AG09309 (cell line): ENCODE data around the gene NAA80.

Experiments
- DNase-seq: peaks from one replicate; pipeline ENCODE4 v3.0.0-alpha.2; 2010; ENCODE audit warnings: low read depth
- H3K4me3 ChIP-seq: 2 replicates; pipeline ENCODE4 v1.5.1; 2011; ENCODE audit warnings: mild to moderate bottlenecking, low read depth, low read length, moderate library complexity; ENCODE audit not compliant: control insufficient read depth
- TF ChIP-seq, protein P1 (sequence below): IDR thresholded peaks from 2 replicates; pipeline ENCODE4 v1.5.1; 2011; ENCODE audit warnings: mild to moderate bottlenecking, low read depth, low read length, inconsistent platforms; ENCODE audit not compliant: insufficient read depth, control insufficient read depth; ENCODE audit errors: missing control alignments

The NAA80 gene

DNA sequence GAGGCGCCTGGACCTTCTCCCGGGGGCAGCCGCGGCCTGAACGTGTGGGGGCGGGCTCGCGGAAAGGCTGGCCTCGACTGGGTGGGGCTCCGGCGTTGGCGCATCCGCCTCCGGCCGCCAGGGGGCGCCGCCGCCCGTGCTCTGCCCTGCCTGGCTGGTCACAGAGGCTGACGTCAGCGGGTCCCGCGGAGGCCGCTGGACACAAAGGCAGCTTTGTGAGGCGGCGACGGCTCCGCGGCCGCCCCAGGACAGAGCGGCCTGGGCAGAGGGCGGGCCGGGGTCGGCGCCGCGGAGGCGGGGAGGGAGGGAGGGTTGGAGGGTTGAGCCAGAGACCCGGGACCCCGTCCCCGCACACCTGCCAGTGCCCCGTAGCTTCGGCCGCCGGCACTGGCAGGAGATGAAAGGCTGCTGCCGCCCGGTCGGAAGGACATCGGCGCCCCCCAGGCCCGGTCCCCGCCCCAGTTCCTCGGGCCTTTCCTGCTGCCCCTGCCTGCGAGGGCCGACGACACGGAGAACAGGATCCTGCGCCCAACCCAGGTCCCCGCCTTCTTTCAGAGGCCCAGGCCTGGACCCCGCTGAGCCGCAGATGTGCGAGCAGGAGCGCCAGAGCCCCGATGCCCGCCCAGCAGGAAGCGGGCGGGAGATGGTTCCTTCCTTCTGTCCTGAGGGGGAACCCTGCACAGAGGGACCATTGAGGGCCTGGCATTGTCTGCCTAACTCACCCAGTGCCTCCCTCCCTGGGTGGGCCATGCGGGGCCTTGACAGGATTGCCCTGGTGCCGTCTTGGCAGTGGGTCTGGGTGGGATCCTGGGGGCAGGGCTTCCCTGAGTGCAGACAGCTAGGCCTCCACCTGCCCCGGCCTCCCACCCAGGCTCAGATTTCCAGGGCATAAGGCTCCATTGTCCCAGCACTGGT lies 38.9 kb downstream of the NAA80 start:
- peak overlapping the region; percentile 41 for H3K4me3 ChIP-seq
- TF ChIP-seq, protein P1, sequence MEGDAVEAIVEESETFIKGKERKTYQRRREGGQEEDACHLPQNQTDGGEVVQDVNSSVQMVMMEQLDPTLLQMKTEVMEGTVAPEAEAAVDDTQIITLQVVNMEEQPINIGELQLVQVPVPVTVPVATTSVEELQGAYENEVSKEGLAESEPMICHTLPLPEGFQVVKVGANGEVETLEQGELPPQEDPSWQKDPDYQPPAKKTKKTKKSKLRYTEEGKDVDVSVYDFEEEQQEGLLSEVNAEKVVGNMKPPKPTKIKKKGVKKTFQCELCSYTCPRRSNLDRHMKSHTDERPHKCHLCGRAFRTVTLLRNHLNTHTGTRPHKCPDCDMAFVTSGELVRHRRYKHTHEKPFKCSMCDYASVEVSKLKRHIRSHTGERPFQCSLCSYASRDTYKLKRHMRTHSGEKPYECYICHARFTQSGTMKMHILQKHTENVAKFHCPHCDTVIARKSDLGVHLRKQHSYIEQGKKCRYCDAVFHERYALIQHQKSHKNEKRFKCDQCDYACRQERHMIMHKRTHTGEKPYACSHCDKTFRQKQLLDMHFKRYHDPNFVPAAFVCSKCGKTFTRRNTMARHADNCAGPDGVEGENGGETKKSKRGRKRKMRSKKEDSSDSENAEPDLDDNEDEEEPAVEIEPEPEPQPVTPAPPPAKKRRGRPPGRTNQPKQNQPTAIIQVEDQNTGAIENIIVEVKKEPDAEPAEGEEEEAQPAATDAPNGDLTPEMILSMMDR: peak; percentile 71
- DNase-seq: no peak

DNA sequence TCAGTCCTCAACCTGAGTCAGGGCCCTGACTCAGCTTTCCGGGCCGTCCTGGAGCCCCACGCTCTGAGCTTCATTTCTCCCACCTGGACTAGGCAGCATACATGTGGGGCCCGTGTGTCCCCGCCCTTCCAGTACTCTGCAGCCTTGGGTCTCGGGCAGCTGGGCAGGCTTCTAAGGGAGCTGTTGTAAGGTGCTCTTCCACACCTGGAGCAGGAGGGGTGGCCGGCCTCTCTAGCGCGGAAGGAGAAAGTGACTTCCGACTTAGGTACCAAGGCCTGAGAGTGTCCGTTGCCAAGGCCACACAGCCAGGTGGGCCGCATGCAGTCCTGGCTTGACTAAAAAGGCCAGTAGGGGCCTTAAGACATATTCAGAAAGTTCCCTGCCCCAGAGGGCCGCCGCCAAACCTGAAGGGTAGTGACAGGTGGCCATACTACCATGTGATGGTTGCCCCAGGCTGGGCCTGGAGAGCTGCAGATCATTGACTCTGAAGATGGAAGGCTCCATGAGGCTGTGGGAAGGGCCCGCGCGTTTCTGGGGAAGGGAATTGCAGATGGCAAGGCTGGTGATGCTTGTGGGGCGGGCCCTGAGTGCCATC lies 39.7 kb downstream of the NAA80 start:
- TF ChIP-seq, protein P1: no peak
- no peak for DNase-seq
- no peak overlapping the region for H3K4me3 ChIP-seq

DNA sequence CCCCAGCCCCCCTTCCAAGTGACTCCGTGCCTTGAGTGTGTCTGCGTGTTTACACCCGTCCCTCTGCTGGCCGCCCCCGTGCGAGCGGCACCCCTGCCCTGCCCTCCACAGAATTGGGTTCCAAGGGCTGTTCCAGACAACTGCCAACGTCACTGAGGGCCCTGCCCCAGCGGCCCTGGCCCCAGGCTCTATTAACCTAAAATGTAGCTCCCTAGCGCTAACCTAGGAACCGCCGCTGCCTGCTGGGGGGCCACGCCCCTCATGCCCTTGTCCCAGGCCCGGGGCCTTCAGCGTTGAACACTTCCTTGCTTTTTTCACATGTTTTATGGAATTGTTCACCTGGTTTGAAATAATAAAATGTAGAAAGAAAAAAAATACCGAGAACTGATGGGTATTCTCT lies 40.2 kb downstream of the NAA80 start:
- TF ChIP-seq, protein P1: no peak
- DNase-seq: no peak

DNA sequence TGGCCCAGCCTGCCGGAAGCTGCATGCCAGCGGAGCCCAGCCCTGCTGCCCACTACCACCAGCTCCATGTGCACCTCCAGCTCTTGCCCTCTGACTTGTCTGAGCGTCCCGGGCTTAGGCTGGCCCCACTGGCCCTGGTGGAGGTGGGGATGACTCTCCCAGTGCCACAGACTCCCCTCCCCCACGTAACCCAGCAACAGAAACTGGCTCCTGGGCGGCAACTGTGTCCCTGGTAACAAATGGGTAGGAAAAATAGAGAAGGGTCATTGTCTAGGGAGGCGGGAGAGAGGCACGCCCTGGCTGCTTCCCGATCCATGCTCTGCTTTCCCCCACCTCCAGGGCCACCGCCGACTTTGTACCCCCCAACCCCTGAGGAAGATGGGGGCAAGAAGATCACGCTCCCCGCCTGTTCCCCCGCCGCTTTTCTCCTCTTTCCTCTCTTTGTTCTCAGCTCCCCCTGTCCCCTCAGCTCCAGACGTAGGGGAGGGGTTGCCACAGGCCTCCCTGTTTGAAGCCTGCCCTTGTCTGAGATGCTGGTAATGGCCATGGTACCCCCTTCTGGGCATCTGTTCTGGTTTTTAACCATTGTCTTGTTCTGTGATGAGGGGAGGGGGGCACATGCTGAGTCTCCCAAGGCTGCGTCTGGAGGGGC lies 41.0 kb downstream of the NAA80 start:
- no peak for DNase-seq
- TF ChIP-seq, protein P1: no peak
- no peak overlapping the region for H3K4me3 ChIP-seq

More for the DNA sequence above, 40.2 kb downstream of the NAA80 start:
- H3K4me3 ChIP-seq: no peak overlapping the region

DNA sequence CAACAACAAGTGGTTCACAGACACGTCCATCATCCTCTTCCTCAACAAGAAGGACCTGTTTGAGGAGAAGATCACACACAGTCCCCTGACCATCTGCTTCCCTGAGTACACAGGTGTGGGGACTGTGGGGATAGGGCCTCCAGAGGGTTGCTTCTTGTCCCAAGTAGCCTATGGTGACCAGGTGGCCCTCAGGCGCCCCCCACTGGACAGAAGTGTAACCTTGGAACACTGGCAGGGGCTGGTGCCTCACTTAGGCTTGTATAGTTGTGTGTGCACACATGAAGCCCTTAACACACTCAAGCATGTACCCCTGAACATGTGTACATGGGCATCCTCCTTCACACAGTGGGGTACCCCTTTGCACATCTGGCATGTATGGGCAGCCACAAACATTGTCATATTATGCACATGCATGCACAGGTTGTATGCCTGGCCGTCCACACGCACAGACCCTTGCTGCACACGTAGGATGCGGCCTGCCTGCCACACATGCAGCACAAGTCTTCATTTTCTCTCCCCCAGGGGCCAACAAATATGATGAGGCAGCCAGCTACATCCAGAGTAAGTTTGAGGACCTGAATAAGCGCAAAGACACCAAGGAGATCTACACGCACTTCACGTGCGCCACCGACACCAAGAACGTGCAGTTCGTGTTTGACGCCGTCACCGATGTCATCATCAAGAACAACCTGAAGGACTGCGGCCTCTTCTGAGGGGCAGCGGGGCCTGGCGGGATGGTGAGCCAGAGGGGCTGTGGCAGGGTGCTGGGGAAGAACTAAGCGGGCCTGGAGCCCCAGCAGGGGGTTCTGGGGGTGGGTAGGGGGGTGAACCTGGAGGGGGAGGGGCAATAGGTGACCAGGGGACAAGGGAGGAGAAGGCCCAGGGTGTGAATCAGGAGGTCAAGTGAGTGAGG lies 42.0 kb downstream of the NAA80 start:
- TF ChIP-seq, protein P1: peak; percentile 66
- H3K4me3 ChIP-seq: no peak overlapping the region
- DNase-seq: no peak

DNA sequence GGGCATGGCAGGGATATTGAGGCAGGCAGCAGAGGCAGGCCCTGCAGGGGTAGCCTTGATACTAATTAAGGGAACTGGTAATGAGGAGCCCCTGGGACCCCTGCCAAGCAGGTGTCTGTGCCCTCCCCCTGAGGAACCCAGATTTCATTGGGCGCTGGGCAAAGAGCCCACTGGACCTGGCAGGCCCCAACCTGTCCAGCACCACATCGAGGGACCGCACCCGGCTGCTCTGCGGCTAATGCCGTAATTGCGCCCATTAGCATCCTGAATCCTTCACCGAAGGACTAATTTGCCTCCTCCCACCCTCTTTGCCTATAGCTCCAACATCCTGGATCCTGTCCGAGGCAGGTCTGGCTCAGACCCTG lies 44.0 kb downstream of the NAA80 start:
- TF ChIP-seq, protein P1: no peak
- no peak for DNase-seq
- H3K4me3 ChIP-seq: no peak overlapping the region
